OCI-LY7 (cell line): ENCODE results near the gene GSG1L. TPM values are rescaled to one million over a fixed set of nuclear protein-coding genes. Genes with fewer than 3 reads are reported as not detected.

Source experiments
- BruUV-seq: library from RNA; stranded (reverse); fragments of 400-500 nt; replicated peaks from 2 replicates; lab custom pipeline; 2021; lab: Mats Ljungman, UMichigan
- CTCF ChIA-PET: fragments of 300-600 bp; sonication (Branson Sonifier 250); formaldehyde crosslinking; loops from one replicate; lab custom pipeline; 2022; ENCODE audit warnings: antibody characterized with exemption; ENCODE audit not compliant: unreplicated experiment; lab: Charles Lee
- POLR2A ChIA-PET: fragments of 300-600 bp; sonication (Branson Sonifier 250); formaldehyde crosslinking; loops from one replicate; lab custom pipeline; 2022; ENCODE audit warnings: antibody characterized with exemption; lab: Charles Lee
- DNase-seq: peaks from one replicate; pipeline ENCODE4 v3.0.0-alpha.2; 2015; ENCODE audit warnings: low spot score
- H2AFZ ChIP-seq: fragments of 200-600 bp; sonication (generic), shearing (Covaris generic); 2 replicates; pipeline ENCODE4 v1.6.1; 2014; ENCODE audit warnings: mild to moderate bottlenecking, antibody characterized with exemption, low read length, moderate library complexity
- H3K27ac ChIP-seq: fragments of 200-600 bp; sonication (generic); 2 replicates; pipeline ENCODE4 v1.5.1; 2014; ENCODE audit warnings: mixed run types, low read depth, mild to moderate bottlenecking, moderate library complexity, low read length, inconsistent platforms; ENCODE audit not compliant: poor library complexity, severe bottlenecking
- H3K36me3 ChIP-seq: fragments of 200-600 bp; sonication (generic); 2 replicates; pipeline ENCODE4 v1.6.1; 2014; ENCODE audit warnings: mild to moderate bottlenecking, antibody characterized with exemption, low read length, moderate library complexity, mixed read lengths; ENCODE audit not compliant: insufficient read depth
- H3K4me1 ChIP-seq: fragments of 200-600 bp; sonication (generic); 2 replicates; pipeline ENCODE4 v1.5.1; 2014; ENCODE audit warnings: mild to moderate bottlenecking, low read length; ENCODE audit not compliant: insufficient read depth, poor library complexity, severe bottlenecking
- H3K4me2 ChIP-seq: fragments of 200-600 bp; sonication (generic); 2 replicates; pipeline ENCODE4 v1.6.1; 2014; ENCODE audit warnings: mild to moderate bottlenecking, low read length
- H3K4me3 ChIP-seq: fragments of 200-600 bp; sonication (generic); 2 replicates; pipeline ENCODE4 v1.5.1; 2014; ENCODE audit warnings: mild to moderate bottlenecking, low read depth, low read length; ENCODE audit not compliant: poor library complexity, severe bottlenecking
- H3K79me2 ChIP-seq: fragments of 200-600 bp; sonication (generic); 2 replicates; pipeline ENCODE4 v1.6.1; 2016; ENCODE audit warnings: low read depth, mild to moderate bottlenecking, low read length, moderate library complexity, mixed read lengths; ENCODE audit not compliant: insufficient read depth
- H3K9me2 ChIP-seq: fragments of 200-600 bp; sonication (generic); 2 replicates; pipeline ENCODE4 v1.6.1; 2016; ENCODE audit warnings: mild to moderate bottlenecking, low read length, mixed read lengths; ENCODE audit not compliant: insufficient read depth
- H3K9me3 ChIP-seq: fragments of 200-600 bp; sonication (generic); 2 replicates; pipeline ENCODE4 v1.6.1; 2014; ENCODE audit warnings: mild to moderate bottlenecking, mixed run types, low read length, mixed read lengths
- H4K20me1 ChIP-seq: fragments of 200-600 bp; sonication (generic); 2 replicates; pipeline ENCODE4 v1.6.1; 2014; ENCODE audit warnings: mild to moderate bottlenecking, antibody characterized with exemption, low read length, moderate library complexity, mixed read lengths; ENCODE audit not compliant: insufficient read depth
- CTCF ChIP-seq: fragments of 200-600 bp; sonication (generic); conservative IDR thresholded peaks from 2 replicates; pipeline ENCODE4 v1.5.1; 2014; ENCODE audit warnings: mild to moderate bottlenecking, antibody characterized with exemption, low read length, moderate library complexity, mixed read lengths
- EZH2phosphoT487 ChIP-seq: fragments of 200-600 bp; sonication (generic); IDR thresholded peaks from 2 replicates; pipeline ENCODE4 v1.6.1; 2018; ENCODE audit warnings: low read depth, borderline replicate concordance, mild to moderate bottlenecking, mixed run types, antibody characterized with exemption, low read length, moderate library complexity, mixed read lengths
- intact Hi-C: fragments of 100-400 bp; cut with micrococcal nuclease; formaldehyde crosslinking; loops from one replicate; pipeline ENCODE4 v1.10.0; 2022; ENCODE audit not compliant: unreplicated experiment
- total RNA-seq, 2 experiments: library from RNA; depleted of rRNA in 1 of 2; stranded (reverse); fragments of >200 nt in 1 of 2; shearing (Covaris generic) in 1 of 2; gene quantifications; 2 replicates each; pipeline ENCODE4 v1.2.3, GENCODE V29; 2014 to 2022

Gene GSG1L
- total RNA-seq, 2 experiments from 2014 or later: not detected

GRCh38 chr16:27817038-27817437 is 246.5 kb downstream of the GSG1L start:
- Histone ChIP-seq H3K4me3 (no peak overlapping the region), H3K9me2 (no peaks in the 10 kb centered on the region), H2AFZ (no peak overlapping the region), H3K36me3 (no peaks in the 10 kb centered on the region), H3K9me3 (no peaks in the 10 kb centered on the region), H4K20me1 (no peaks in the 10 kb centered on the region), H3K79me2 (no peaks in the 10 kb centered on the region), H3K4me2 (no peak overlapping the region), H3K4me1 (no peaks in the 10 kb centered on the region), H3K27ac (no peak overlapping the region)
- DNase-seq: no peak
- TF ChIP-seq EZH2phosphoT487: no peak
- TF ChIP-seq CTCF: no peak
- ChIA-PET POLR2A (no interaction called here), CTCF (no interaction called here)
- no TSS peak for BruUV-seq
- intact Hi-C loops: no loop called here

- Histone ChIP-seq H3K79me2 (no peaks in the 10 kb centered on the region), H3K27ac (no peak overlapping the region), H3K4me2 (no peak overlapping the region), H3K9me3 (no peaks in the 10 kb centered on the region), H3K4me1 (no peaks in the 10 kb centered on the region), H2AFZ (no peak overlapping the region), H3K4me3 (no peak overlapping the region), H3K9me2 (no peaks in the 10 kb centered on the region), H3K36me3 (no peaks in the 10 kb centered on the region), H4K20me1 (no peaks in the 10 kb centered on the region)
- POLR2A ChIA-PET: no interaction called here
- intact Hi-C loops: no loop called here
- no TSS peak for BruUV-seq
- CTCF ChIA-PET: no interaction called here
- no peak for TF ChIP-seq CTCF
- no peak for TF ChIP-seq EZH2phosphoT487
- DNase-seq: no peak
Observed at GRCh38 chr16:27816561-27816960, 247.0 kb downstream of the GSG1L start.

GRCh38 chr16:27813591-27813990 is 249.9 kb downstream of the GSG1L start:
- H3K9me3 ChIP-seq: no peaks in the 10 kb centered on the region
- H3K4me3 ChIP-seq: no peak overlapping the region
- no peak for DNase-seq
- TF ChIP-seq CTCF (no peak), EZH2phosphoT487 (no peak)
- no peaks in the 10 kb centered on the region for H3K36me3 ChIP-seq
- H2AFZ ChIP-seq: no peak overlapping the region
- intact Hi-C loops: no loop called here
- H3K4me2 ChIP-seq: no peak overlapping the region
- no peaks in the 10 kb centered on the region for H3K79me2 ChIP-seq
- H3K27ac ChIP-seq: no peak overlapping the region
- H3K4me1 ChIP-seq: no peaks in the 10 kb centered on the region
- H3K9me2 ChIP-seq: no peaks in the 10 kb centered on the region
- ChIA-PET POLR2A (no interaction called here), CTCF (interaction anchor here (0.6 kb wide), 1 partner anchor 425 kb away, joined by 3 read pairs; no protein-coding TSS in a partner anchor)
- no TSS peak for BruUV-seq
- H4K20me1 ChIP-seq: no peaks in the 10 kb centered on the region
